Measurements from ENCODE around the gene DISP3. TPM values are rescaled to one million over a fixed set of nuclear protein-coding genes. Genes with fewer than 3 reads are reported as not detected.

Gene DISP3
- total RNA-seq, 1 donor from 2014 or later, result not detected

DNA sequence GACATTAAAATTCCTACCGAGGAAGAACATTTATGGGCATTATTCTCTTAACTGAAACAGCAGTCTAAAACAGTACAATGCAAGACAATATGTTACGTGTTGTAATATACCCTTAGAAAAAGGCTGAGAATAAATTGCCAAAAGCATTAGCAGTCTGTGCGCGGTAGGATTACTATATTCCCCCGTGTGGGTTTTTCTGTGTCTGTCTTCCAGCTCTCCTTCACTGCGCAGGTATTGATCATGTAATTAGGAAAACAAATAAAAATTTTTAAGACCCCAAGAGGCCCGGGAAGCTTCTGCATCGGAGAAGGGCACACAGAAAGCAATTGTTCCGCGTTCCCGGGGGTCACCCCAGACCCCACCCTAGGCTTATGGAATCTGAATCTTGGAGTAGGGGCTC, 106.4 kb downstream of the DISP3 start:
- no peak for FAIRE-seq
- no peak overlapping the region for H3K4me3 ChIP-seq (ENCODE audit: low read depth, low read length)
- DNase-seq (ENCODE audit: low read depth), result no peak
- H3K27me3 ChIP-seq (ENCODE audit: control insufficient read depth, insufficient read depth, low read length), result no peaks in the 10 kb centered on the region
- no peak for TF ChIP-seq CTCF (IDR thresholded peaks at IDR 0.05; ENCODE audit: insufficient read depth, low read length, severe bottlenecking)
- no peaks in the 10 kb centered on the region for H3K36me3 ChIP-seq (ENCODE audit: control insufficient read depth, insufficient read depth, low read length)

Other genes starting within 250 kb of the DISP3 start
- gene MTOR, start 216.6 kb upstream of the DISP3 start, total RNA-seq, result 31.9 and 37.6 TPM in 2 replicates
- 6.7 and 11.1 TPM in 2 replicates for gene UBIAD1, start 206.0 kb upstream of the DISP3 start, total RNA-seq
- 49.5 and 75.7 TPM in 2 replicates for gene FBXO2, start 175.3 kb downstream of the DISP3 start, total RNA-seq
- gene FBXO44, start 175.7 kb downstream of the DISP3 start, total RNA-seq, result 9.0 and 14.7 TPM in 2 replicates
- gene FBXO6, start 185.0 kb downstream of the DISP3 start, total RNA-seq, result 13.2 and 14.2 TPM in 2 replicates
- 41.6 and 44.5 TPM in 2 replicates for gene MAD2L2, start 202.0 kb downstream of the DISP3 start, total RNA-seq
- gene DRAXIN, start 212.6 kb downstream of the DISP3 start, total RNA-seq, result not detected in 2 replicates

Data from bronchial epithelial cell (primary cell).